ENCODE measurements around the gene ACTG2.

The ACTG2 gene

GRCh38 chr2:73952499-73953446 lies 60.0 kb downstream of the ACTG2 start:
- Histone ChIP-seq H3K79me2 (ENCODE audit: low read length) (no peaks in the 10 kb centered on the region), H3F3A (ENCODE audit: insufficient read depth, low read length) (no peaks in the 10 kb centered on the region), H3K4me1 (ENCODE audit: low read length) (no peaks in the 10 kb centered on the region), H3K36me3 (replicated peaks; ENCODE audit: insufficient read depth, low read length) (0 out of 2 replicates have a peak, but pooled peaks cover 8% of the 10 kb centered on the region), H3K9ac (ENCODE audit: low read length) (no peak overlapping the region), H3K27ac (ENCODE audit: low read length) (no peak overlapping the region), H2AFZ (ENCODE audit: low read length) (no peak overlapping the region), H3K4me3 (ENCODE audit: low read length) (no peak overlapping the region), H3K4me2 (ENCODE audit: low read depth, low read length) (no peak overlapping the region), H4K20me1 (ENCODE audit: insufficient read depth, low read length) (no peaks in the 10 kb centered on the region), H3K27me3 (replicated peaks; ENCODE audit: insufficient read depth, low read length) (no peaks in the 10 kb centered on the region), H3K9me3 (replicated peaks; ENCODE audit: insufficient read depth, low read length) (no peaks in the 10 kb centered on the region), H3K9me2 (replicated peaks; ENCODE audit: insufficient read depth, low read length) (no peaks in the 10 kb centered on the region)
- TF ChIP-seq CTCF (IDR thresholded peaks at IDR 0.05; ENCODE audit: low read length) (no peak), EZH2phosphoT487 (IDR thresholded peaks at IDR 0.05; ENCODE audit: low read length) (no peak), EZH2 (optimal IDR thresholded peaks at IDR 0.05; ENCODE audit: low read depth, low read length) (no peak)
- no peak for DNase-seq

- H4K20me1 ChIP-seq (ENCODE audit: insufficient read depth, low read length): no peaks in the 10 kb centered on the region
- H3K36me3 ChIP-seq (replicated peaks; ENCODE audit: insufficient read depth, low read length): 0 out of 2 replicates have a peak, but pooled peaks cover 3% of the 10 kb centered on the region
- H3K79me2 ChIP-seq (ENCODE audit: low read length): no peaks in the 10 kb centered on the region
These were observed 63.5 kb downstream of the ACTG2 start for GRCh38 chr2:73956218-73956865.

GRCh38 chr2:73961274-73961673 lies 68.5 kb downstream of the ACTG2 start:
- no peak overlapping the region for H3K4me3 ChIP-seq (ENCODE audit: low read length)
- DNase-seq: no peak
- no peak overlapping the region for H2AFZ ChIP-seq (ENCODE audit: low read length)
- no peaks in the 10 kb centered on the region for H4K20me1 ChIP-seq (ENCODE audit: insufficient read depth, low read length)
- TF ChIP-seq CTCF (IDR thresholded peaks at IDR 0.05; ENCODE audit: low read length): no peak
- no peak for TF ChIP-seq EZH2phosphoT487 (IDR thresholded peaks at IDR 0.05; ENCODE audit: low read length)
- TF ChIP-seq EZH2 (optimal IDR thresholded peaks at IDR 0.05; ENCODE audit: low read depth, low read length): no peak
- H3F3A ChIP-seq (ENCODE audit: insufficient read depth, low read length): no peaks in the 10 kb centered on the region
- H3K4me2 ChIP-seq (ENCODE audit: low read depth, low read length): no peak overlapping the region
- no peak overlapping the region for H3K27ac ChIP-seq (ENCODE audit: low read length)
- H3K36me3 ChIP-seq (replicated peaks; ENCODE audit: insufficient read depth, low read length): 0 out of 2 replicates have a peak, but pooled peaks cover 3% of the 10 kb centered on the region
- H3K9me3 ChIP-seq (replicated peaks; ENCODE audit: insufficient read depth, low read length): no peaks in the 10 kb centered on the region
- H3K9ac ChIP-seq (ENCODE audit: low read length): no peak overlapping the region
- H3K79me2 ChIP-seq (ENCODE audit: low read length): no peaks in the 10 kb centered on the region
- H3K4me1 ChIP-seq (ENCODE audit: low read length): no peaks in the 10 kb centered on the region
- no peaks in the 10 kb centered on the region for H3K9me2 ChIP-seq (replicated peaks; ENCODE audit: insufficient read depth, low read length)
- H3K27me3 ChIP-seq (replicated peaks; ENCODE audit: insufficient read depth, low read length): no peaks in the 10 kb centered on the region

More at GRCh38 chr2:73956218-73956865, 63.5 kb downstream of the ACTG2 start:
- H3K27ac ChIP-seq (ENCODE audit: low read length): no peak overlapping the region
- no peak overlapping the region for H3K9ac ChIP-seq (ENCODE audit: low read length)
- H3K9me2 ChIP-seq (replicated peaks; ENCODE audit: insufficient read depth, low read length): no peaks in the 10 kb centered on the region
- no peak for DNase-seq
- no peak for TF ChIP-seq CTCF (IDR thresholded peaks at IDR 0.05; ENCODE audit: low read length)
- TF ChIP-seq EZH2 (optimal IDR thresholded peaks at IDR 0.05; ENCODE audit: low read depth, low read length): no peak
- no peaks in the 10 kb centered on the region for H3F3A ChIP-seq (ENCODE audit: insufficient read depth, low read length)
- H3K27me3 ChIP-seq (replicated peaks; ENCODE audit: insufficient read depth, low read length): no peaks in the 10 kb centered on the region
- no peak overlapping the region for H3K4me2 ChIP-seq (ENCODE audit: low read depth, low read length)
- no peaks in the 10 kb centered on the region for H3K4me1 ChIP-seq (ENCODE audit: low read length)
- no peaks in the 10 kb centered on the region for H3K9me3 ChIP-seq (replicated peaks; ENCODE audit: insufficient read depth, low read length)
- no peak overlapping the region for H3K4me3 ChIP-seq (ENCODE audit: low read length)
- H2AFZ ChIP-seq (ENCODE audit: low read length): no peak overlapping the region

All from MM.1S (cell line).